ENCODE measurements around the gene SERPINA5.

The SERPINA5 gene

GRCh38 chr14:94545131-94545841 is 35.9 kb upstream of the SERPINA5 start:
- no peak for DNase-seq (ENCODE audit: low spot score)
- no peak for TF ChIP-seq CTCF (IDR thresholded peaks at IDR 0.05; ENCODE audit: borderline replicate concordance, control extremely low read depth, extremely low read depth, insufficient read depth, missing control alignments)
- in situ Hi-C loops (cut with MboI; ENCODE audit: low sequenced_read_pairs, unreplicated experiment), result no loop called here

GRCh38 chr14:94547151-94547680 is 34.0 kb upstream of the SERPINA5 start:
- in situ Hi-C loops (cut with MboI; ENCODE audit: low sequenced_read_pairs, unreplicated experiment), result no loop called here
- no peak for DNase-seq (ENCODE audit: low spot score)
- TF ChIP-seq CTCF (IDR thresholded peaks at IDR 0.05; ENCODE audit: borderline replicate concordance, control extremely low read depth, extremely low read depth, insufficient read depth, missing control alignments), result no peak

GRCh38 chr14:94547726-94548125 is 33.5 kb upstream of the SERPINA5 start:
- no peak for TF ChIP-seq CTCF (IDR thresholded peaks at IDR 0.05; ENCODE audit: borderline replicate concordance, control extremely low read depth, extremely low read depth, insufficient read depth, missing control alignments)
- in situ Hi-C loops (cut with MboI; ENCODE audit: low sequenced_read_pairs, unreplicated experiment), result no loop called here
- DNase-seq (ENCODE audit: low spot score), result no peak

- DNase-seq (ENCODE audit: low spot score), result no peak
- in situ Hi-C loops (cut with MboI; ENCODE audit: low sequenced_read_pairs, unreplicated experiment), result no loop called here
- TF ChIP-seq CTCF (IDR thresholded peaks at IDR 0.05; ENCODE audit: borderline replicate concordance, control extremely low read depth, extremely low read depth, insufficient read depth, missing control alignments), result no peak
Observed at GRCh38 chr14:94548131-94548998, 32.9 kb upstream of the SERPINA5 start.

- DNase-seq (ENCODE audit: low spot score), result peak; percentile 75
- TF ChIP-seq CTCF (IDR thresholded peaks at IDR 0.05; ENCODE audit: borderline replicate concordance, control extremely low read depth, extremely low read depth, insufficient read depth, missing control alignments), result peak; percentile 81
- in situ Hi-C loops (cut with MboI; ENCODE audit: low sequenced_read_pairs, unreplicated experiment), result no loop called here
Observed at GRCh38 chr14:94548999-94549985, 31.9 kb upstream of the SERPINA5 start.
